Hematopoietic multipotent progenitor cell treated with erythropoietin and hydrocortisone succinate and interleukin-3 and kit ligand, for 4 days (in vitro differentiated cells): Measurements from ENCODE around the gene HDAC4.

Experiments used
- DNase-seq: peaks from one replicate; pipeline ENCODE4 v3.0.0-alpha.2; 2015

The HDAC4 gene

GRCh38 chr2:239381709-239382134 is 19.1 kb downstream of the HDAC4 start:
- no peak for DNase-seq

DNA sequence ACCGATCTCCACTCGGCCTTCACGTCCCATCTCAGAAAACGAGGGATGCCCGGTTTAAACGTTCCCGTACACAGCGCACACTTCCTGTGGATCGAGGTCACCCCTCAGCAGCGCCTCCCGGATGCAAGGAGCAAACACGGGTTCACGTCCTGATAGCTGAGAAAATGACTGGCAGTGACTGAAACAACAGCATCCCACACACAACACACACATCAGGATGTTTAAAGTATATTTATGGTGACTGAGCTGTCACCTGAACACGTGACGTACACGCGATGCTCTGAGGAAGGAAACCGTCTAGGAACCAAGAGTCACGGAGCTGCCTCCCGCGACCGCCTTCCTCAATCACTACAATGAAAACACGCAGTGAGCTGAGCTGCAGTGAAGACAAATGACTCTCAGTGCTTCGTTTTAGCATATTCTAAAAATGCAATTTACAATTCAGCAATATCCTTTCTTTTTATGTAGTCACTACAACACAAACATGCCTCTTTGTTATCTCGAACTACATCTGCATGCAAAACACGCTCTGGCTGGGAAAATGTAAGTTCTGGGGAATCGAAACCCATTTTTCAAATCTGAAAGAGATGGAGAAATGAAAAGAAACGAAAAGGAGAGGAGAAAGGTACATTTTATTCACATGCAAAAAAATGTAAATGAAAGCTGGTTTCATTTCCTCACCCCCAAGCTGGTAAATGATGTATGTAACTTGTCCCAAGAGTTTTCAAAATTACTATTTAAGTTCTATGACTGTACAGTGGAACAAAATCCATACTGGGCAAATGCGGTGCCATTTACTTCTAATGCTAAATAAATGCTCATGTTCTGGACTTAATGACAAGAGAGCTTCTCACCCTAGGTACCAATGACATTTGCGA is 19.8 kb downstream of the HDAC4 start:
- peak; percentile 48 for DNase-seq

DNA sequence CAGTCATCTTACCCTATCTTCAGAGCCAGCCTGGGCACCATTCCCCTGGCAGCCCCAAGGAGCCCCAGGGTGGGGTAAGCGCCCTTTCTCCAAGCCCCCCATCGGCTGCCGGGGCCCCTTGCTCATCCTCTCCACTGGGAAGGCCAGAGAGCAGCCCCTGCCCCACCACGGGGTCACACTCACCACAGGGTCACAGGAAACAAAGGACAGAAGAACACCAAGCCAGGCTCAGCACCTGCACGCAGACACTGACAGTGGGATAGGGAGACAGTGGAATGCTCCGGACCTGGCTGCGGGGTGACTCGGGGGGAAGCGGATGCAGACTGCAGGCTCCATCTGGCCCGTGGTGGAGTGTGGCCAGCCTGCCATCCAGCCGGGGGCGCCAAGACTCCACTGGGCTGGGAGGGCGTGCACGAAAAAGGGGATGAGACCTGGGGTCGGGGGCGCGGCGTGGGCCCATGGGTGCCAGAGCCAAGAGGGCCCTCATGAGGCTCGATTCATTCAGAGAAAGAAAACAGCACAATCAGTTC is 21.1 kb downstream of the HDAC4 start:
- no peak for DNase-seq

GRCh38 chr2:239378918-239379640 is 21.7 kb downstream of the HDAC4 start:
- DNase-seq = no peak

DNA sequence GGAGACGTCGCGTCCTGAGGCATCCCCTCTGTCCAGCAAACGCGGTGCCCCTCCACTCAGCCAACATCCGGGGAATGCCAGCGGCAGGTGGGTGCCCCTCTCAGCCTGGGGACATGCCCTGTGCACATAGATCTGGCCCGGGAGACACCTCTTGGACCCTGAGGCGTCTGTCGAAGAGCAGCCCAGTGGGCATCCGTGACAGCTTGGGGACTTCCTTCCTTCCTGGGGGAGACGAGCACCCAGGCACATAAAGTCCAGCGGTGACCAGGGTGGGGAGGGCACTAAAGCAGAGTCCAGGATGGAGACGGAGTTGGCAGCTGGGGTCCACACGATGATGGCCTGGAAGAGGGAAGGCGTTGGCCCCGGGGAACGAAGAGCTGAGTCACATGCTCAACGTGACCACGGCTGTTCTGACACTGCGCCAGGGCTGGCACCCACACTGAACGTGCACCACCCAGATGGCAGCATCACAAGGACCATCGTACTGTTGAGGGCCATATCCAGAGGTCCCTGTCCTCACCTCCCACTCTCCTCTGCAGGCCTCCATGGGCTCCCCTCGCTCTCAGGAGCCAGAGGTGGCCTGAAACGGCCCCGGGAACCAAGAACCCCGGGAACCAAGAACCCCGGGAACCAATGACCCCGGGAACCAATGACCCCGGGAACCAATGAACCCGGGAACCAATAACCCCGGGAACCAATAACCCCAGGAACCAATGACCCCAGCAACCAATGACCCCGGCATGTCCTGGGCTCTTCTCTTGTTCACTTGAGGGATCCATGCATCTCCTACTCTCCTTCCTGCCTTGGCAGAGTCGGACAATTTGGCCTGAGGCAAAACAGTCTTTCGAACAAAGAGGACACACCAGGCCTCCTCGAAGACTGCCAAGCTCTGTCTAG is 22.6 kb downstream of the HDAC4 start:
- DNase-seq = no peak

- no peak for DNase-seq
Observed at GRCh38 chr2:239377591-239377990, 23.2 kb downstream of the HDAC4 start.

- no peak for DNase-seq
Observed at GRCh38 chr2:239376942-239377531, 23.8 kb downstream of the HDAC4 start.

- DNase-seq = no peak
Observed at GRCh38 chr2:239376351-239376750, 24.5 kb downstream of the HDAC4 start.

- peak; percentile 34 for DNase-seq
Observed at GRCh38 chr2:239375278-239376061, 25.4 kb downstream of the HDAC4 start.

DNA sequence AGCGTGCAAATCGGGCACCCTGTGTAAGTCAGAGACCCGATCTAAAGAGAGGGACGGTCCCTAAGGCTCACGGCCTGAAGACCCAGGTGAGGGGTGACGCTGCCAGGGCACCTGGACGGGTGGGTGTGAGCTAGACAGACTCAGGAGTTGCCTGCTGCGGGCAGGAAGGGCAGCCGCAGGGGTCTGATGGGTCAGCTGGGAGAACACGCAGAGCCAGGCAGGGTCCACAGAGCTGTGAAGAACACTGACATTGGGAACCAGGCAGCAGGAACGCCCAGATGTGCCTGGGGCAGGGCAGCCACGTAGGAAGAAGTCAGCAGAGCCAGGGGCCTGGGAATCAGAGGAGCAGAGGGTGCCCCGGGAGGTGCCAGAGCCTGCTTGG is 25.9 kb downstream of the HDAC4 start:
- DNase-seq = no peak

DNA sequence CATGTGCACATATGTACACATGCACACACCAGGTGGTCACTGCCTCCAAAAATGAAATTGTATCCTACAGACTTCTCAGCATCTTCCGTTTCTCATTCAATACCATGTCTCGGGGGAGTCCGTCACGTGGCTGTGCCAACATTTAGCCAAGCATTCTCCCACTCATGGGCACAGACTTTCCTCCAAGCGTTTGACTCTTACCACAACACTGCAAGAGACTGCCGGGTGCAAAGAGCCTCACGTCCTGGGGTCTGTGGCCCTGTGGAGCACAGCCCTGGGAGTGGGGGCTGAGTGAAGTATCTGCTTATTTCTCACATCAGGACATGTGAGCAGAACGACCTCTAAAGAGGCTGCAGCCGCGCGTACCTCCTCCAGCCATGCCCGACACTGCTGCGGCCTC is 28.0 kb downstream of the HDAC4 start:
- DNase-seq = no peak

GRCh38 chr2:239371726-239372686 is 28.8 kb downstream of the HDAC4 start:
- no peak for DNase-seq

GRCh38 chr2:239370876-239371725 is 29.7 kb downstream of the HDAC4 start:
- DNase-seq = no peak

GRCh38 chr2:239370403-239370802 is 30.4 kb downstream of the HDAC4 start:
- DNase-seq = no peak

DNA sequence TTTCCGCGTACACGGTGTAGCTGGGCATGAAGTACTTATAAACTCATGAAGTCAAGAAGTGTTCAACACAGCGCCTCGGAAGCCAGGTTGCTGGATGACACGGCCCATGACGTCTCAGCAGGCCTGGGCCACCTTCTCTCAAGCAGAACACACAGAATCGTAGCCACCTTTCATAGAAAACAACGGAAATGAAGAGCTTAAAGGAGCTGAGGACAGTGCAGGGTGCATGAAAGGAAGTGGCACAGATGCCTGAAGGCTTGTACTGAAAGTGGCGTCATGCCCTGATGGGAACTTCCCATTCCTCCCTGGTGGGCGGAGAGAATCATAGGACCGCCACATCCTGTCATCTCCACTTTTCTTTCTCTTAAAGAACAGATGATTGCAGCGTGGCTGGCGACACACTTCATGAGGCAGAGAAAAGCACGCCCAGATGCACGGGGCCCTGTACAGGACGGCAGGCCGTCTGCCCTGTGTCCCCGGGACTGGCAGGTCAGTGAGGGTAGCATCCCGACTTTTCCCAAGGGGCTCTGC is 31.1 kb downstream of the HDAC4 start:
- DNase-seq = no peak

DNA sequence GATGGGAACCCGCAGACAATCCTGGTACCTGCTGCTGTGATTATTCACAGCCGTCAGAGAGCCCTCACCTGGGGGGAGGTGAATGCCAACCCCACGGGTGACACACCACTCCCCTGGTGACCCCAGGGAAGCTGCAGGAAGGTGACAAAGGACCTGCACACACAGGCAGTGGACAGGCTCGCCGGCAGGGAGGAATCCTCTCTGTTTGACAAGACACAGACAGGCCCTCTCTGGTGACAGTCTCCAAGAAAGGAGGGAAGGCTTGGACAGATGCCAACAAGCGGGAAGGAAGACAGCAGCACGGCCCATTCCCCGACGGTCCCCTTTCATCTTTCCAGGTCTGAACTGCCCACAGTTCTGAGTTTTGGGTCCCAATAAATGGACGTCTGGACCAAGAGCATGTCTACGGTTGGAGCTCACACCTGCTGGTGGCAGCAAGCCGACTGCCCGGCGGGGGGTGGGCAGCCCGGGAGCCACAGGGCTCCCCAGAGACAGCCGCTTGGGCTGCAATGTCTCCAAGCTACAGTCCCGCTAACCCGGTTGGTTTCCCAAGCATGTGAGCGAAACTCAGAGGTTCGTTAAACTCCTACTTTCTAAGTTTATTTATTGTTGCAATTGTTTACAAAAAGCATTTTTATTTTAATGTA is 31.8 kb downstream of the HDAC4 start:
- DNase-seq = no peak

DNA sequence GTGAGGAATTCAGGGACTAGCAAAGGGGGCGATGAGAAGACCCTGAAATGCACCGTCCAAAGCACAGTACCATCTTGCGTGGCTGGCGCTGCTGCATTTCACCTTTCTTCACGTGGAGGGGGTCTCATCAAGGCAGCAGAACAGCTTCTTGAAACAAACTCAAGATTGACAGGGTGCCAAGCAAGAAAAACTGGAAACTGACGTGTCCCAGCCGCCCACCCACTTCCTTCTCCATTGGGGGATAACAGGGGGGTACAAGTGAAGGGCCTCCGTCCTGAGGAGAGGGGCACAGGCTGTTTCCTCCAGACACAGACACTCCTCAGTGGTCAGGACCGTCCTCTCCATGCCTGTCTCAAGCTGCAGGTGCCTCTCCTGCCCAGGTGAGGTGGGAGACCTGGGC is 32.5 kb downstream of the HDAC4 start:
- no peak for DNase-seq

GRCh38 chr2:239366740-239367139 is 34.1 kb downstream of the HDAC4 start:
- DNase-seq = no peak
